SK-N-SH treated with all-trans-retinoic acid at 6 μM for 48 hours (cell line): ENCODE results near the gene ZNF345.

Experiments
- ATAC-seq: fragments of 200-7000 bp; cut with Tn5 transposase; 3 replicates; pipeline ENCODE4 v1.9.1; 2020; ENCODE audit warnings: mild to moderate bottlenecking, moderate library complexity
- ARNTL ChIP-seq: fragments of 450-650 bp; formaldehyde crosslinking; IDR thresholded peaks from 2 replicates; pipeline ENCODE4 v1.5.0; 2020; ENCODE audit warnings: low read depth, mild to moderate bottlenecking, moderate library complexity, borderline replicate concordance
- BACH2 ChIP-seq: fragments of 250-450 bp; sonication (Bioruptor Pico); IDR thresholded peaks from 2 replicates; pipeline ENCODE4 v1.9.0; 2021; ENCODE audit warnings: mild to moderate bottlenecking, borderline replicate concordance
- CSDC2 ChIP-seq: fragments of 250-450 bp; sonication (Bioruptor Pico); IDR thresholded peaks from 2 replicates; pipeline ENCODE4 v1.5.0; 2020; ENCODE audit warnings: mild to moderate bottlenecking, moderate library complexity
- GLIS3 ChIP-seq: fragments of 250-450 bp; sonication (Bioruptor Pico); IDR thresholded peaks from 2 replicates; pipeline ENCODE4 v1.5.0; 2020; ENCODE audit warnings: mild to moderate bottlenecking, moderate library complexity
- ISL1 ChIP-seq: fragments of 250-450 bp; sonication (Bioruptor Pico); IDR thresholded peaks from 2 replicates; pipeline ENCODE4 v2.1.2; 2022; ENCODE audit warnings: mild to moderate bottlenecking, moderate library complexity
- OSR1 ChIP-seq: fragments of 250-450 bp; sonication (Bioruptor Pico); IDR thresholded peaks from 2 replicates; pipeline ENCODE4 v1.8.0; 2022; ENCODE audit warnings: moderate library complexity, mild to moderate bottlenecking, inconsistent platforms
- PPARA ChIP-seq: fragments of 250-450 bp; sonication (Bioruptor Pico); IDR thresholded peaks from 2 replicates; pipeline ENCODE4 v1.5.0; 2020; ENCODE audit warnings: mild to moderate bottlenecking, borderline replicate concordance
- RARB ChIP-seq: fragments of 250-450 bp; sonication (Bioruptor Pico); IDR thresholded peaks from 2 replicates; pipeline ENCODE4 v1.8.0; 2021; ENCODE audit warnings: mild to moderate bottlenecking, moderate library complexity
- SNAI2 ChIP-seq: fragments of 250-450 bp; sonication (Bioruptor Pico); IDR thresholded peaks from 2 replicates; pipeline ENCODE4 v1.5.0; 2020; ENCODE audit warnings: mild to moderate bottlenecking, moderate library complexity
- TCF4 ChIP-seq: fragments of 250-450 bp; sonication (Bioruptor Pico); IDR thresholded peaks from 2 replicates; pipeline ENCODE4 v1.8.0; 2021; ENCODE audit warnings: mild to moderate bottlenecking, moderate library complexity, borderline replicate concordance
- ZC3H10 ChIP-seq: fragments of 250-450 bp; sonication (Bioruptor Pico); IDR thresholded peaks from 2 replicates; pipeline ENCODE4 v1.5.1; 2021; ENCODE audit warnings: mild to moderate bottlenecking, moderate library complexity
- ZNF565 ChIP-seq: fragments of 450-650 bp; formaldehyde crosslinking; conservative IDR thresholded peaks from 2 replicates; pipeline ENCODE4 v1.5.0; 2020; ENCODE audit warnings: low read depth, mild to moderate bottlenecking, moderate library complexity
- ZNF70 ChIP-seq: fragments of 450-650 bp; formaldehyde crosslinking; IDR thresholded peaks from 2 replicates; pipeline ENCODE4 v1.5.0; 2020; ENCODE audit warnings: mild to moderate bottlenecking, moderate library complexity
- ZNF8 ChIP-seq: fragments of 450-650 bp; formaldehyde crosslinking; IDR thresholded peaks from 2 replicates; pipeline ENCODE4 v1.5.0; 2020; ENCODE audit warnings: mild to moderate bottlenecking, moderate library complexity
- TF ChIP-seq, protein P1 (sequence below): fragments of 250-450 bp; sonication (Bioruptor Pico); IDR thresholded peaks from 2 replicates; pipeline ENCODE4 v1.5.0; 2020; ENCODE audit warnings: mild to moderate bottlenecking, moderate library complexity
- TF ChIP-seq, protein P2 (sequence below): fragments of 250-450 bp; sonication (Bioruptor Pico); IDR thresholded peaks from 2 replicates; pipeline ENCODE4 v1.5.1; 2021; ENCODE audit warnings: mild to moderate bottlenecking, moderate library complexity
- TF ChIP-seq, protein P3 (sequence below): fragments of 250-450 bp; sonication (Bioruptor Pico); IDR thresholded peaks from 2 replicates; pipeline ENCODE4 v1.5.1; 2020; ENCODE audit warnings: low read depth, mild to moderate bottlenecking, moderate library complexity
- TF ChIP-seq, protein P4 (sequence below): fragments of 250-450 bp; sonication (Bioruptor Pico); IDR thresholded peaks from 2 replicates; pipeline ENCODE4 v1.8.0; 2021; ENCODE audit warnings: low read depth, mild to moderate bottlenecking, moderate library complexity, borderline replicate concordance
- TF ChIP-seq, protein P5 (sequence below): fragments of 250-450 bp; sonication (Bioruptor Pico); IDR thresholded peaks from 2 replicates; pipeline ENCODE4 v1.8.0; 2020; ENCODE audit warnings: mild to moderate bottlenecking, moderate library complexity, borderline replicate concordance

Gene ZNF345

DNA sequence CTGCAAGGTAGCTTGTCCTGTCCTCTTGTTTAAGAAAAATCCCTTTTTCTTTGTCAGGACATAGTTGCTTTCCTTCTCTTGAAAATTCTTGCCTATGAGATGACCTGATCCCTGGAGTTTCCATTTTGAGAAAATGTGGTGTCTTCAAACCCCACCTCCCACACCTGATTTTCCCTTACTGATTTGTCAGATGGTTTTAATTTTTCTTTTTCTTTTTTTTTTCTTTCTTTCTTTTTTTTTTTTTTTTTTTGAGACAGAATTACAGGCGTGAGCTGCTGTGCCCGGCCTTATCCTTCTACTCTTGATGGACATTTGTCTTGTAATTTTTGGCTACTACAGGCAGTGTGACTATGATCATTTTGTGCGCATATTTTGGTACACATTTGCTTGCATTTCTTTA, 1.2 kb downstream of the ZNF345 start:
- no peak for ATAC-seq
- TF ChIP-seq, protein P1, sequence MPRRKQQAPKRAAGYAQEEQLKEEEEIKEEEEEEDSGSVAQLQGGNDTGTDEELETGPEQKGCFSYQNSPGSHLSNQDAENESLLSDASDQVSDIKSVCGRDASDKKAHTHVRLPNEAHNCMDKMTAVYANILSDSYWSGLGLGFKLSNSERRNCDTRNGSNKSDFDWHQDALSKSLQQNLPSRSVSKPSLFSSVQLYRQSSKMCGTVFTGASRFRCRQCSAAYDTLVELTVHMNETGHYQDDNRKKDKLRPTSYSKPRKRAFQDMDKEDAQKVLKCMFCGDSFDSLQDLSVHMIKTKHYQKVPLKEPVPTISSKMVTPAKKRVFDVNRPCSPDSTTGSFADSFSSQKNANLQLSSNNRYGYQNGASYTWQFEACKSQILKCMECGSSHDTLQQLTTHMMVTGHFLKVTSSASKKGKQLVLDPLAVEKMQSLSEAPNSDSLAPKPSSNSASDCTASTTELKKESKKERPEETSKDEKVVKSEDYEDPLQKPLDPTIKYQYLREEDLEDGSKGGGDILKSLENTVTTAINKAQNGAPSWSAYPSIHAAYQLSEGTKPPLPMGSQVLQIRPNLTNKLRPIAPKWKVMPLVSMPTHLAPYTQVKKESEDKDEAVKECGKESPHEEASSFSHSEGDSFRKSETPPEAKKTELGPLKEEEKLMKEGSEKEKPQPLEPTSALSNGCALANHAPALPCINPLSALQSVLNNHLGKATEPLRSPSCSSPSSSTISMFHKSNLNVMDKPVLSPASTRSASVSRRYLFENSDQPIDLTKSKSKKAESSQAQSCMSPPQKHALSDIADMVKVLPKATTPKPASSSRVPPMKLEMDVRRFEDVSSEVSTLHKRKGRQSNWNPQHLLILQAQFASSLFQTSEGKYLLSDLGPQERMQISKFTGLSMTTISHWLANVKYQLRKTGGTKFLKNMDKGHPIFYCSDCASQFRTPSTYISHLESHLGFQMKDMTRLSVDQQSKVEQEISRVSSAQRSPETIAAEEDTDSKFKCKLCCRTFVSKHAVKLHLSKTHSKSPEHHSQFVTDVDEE (CRISPR knock-in tag) = no peak
- TF ChIP-seq PPARA (CRISPR knock-in tag) = no peak
- no peak for TF ChIP-seq ARNTL (CRISPR knock-in tag)
- TF ChIP-seq ZNF565 (CRISPR knock-in tag) = no peak
- TF ChIP-seq, protein P2, sequence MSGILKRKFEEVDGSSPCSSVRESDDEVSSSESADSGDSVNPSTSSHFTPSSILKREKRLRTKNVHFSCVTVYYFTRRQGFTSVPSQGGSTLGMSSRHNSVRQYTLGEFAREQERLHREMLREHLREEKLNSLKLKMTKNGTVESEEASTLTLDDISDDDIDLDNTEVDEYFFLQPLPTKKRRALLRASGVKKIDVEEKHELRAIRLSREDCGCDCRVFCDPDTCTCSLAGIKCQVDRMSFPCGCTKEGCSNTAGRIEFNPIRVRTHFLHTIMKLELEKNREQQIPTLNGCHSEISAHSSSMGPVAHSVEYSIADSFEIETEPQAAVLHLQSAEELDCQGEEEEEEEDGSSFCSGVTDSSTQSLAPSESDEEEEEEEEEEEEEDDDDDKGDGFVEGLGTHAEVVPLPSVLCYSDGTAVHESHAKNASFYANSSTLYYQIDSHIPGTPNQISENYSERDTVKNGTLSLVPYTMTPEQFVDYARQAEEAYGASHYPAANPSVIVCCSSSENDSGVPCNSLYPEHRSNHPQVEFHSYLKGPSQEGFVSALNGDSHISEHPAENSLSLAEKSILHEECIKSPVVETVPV (CRISPR knock-in tag) = no peak
- TF ChIP-seq OSR1 = no peak
- TF ChIP-seq, protein P3, sequence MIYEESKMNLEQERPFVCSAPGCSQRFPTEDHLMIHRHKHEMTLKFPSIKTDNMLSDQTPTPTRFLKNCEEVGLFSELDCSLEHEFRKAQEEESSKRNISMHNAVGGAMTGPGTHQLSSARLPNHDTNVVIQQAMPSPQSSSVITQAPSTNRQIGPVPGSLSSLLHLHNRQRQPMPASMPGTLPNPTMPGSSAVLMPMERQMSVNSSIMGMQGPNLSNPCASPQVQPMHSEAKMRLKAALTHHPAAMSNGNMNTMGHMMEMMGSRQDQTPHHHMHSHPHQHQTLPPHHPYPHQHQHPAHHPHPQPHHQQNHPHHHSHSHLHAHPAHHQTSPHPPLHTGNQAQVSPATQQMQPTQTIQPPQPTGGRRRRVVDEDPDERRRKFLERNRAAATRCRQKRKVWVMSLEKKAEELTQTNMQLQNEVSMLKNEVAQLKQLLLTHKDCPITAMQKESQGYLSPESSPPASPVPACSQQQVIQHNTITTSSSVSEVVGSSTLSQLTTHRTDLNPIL (CRISPR knock-in tag) = no peak
- TF ChIP-seq TCF4 (CRISPR knock-in tag) = no peak
- no peak for TF ChIP-seq ZNF70 (CRISPR knock-in tag)
- TF ChIP-seq BACH2 (CRISPR knock-in tag) = no peak
- no peak for TF ChIP-seq CSDC2 (CRISPR knock-in tag)

DNA sequence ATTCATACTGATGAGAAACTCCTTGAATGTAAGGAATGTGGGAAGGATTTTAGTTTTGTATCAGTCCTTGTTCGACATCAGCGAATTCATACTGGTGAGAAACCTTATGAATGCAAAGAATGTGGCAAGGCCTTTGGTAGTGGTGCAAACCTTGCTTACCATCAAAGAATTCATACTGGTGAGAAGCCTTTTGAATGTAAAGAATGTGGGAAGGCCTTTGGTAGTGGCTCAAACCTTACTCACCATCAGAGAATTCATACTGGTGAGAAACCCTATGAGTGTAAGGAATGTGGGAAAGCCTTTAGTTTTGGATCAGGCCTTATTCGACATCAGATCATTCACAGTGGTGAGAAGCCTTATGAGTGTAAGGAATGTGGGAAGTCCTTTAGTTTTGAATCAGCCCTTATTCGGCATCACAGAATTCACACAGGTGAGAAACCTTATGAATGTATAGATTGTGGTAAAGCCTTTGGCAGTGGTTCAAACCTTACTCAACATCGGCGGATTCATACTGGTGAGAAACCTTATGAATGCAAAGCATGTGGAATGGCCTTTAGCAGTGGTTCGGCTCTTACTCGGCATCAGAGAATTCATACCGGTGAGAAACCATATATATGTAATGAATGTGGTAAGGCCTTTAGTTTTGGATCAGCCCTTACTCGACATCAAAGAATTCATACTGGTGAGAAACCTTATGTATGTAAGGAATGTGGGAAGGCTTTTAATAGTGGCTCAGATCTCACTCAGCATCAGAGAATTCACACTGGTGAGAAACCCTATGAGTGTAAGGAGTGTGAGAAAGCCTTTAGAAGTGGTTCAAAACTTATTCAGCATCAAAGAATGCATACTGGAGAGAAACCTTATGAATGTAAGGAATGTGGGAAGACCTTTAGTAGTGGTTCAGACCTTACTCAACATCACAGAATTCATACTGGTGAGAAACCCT, 26.6 kb downstream of the ZNF345 start:
- ATAC-seq = no peak
- no peak for TF ChIP-seq BACH2 (CRISPR knock-in tag)
- no peak for TF ChIP-seq ISL1 (CRISPR knock-in tag)
- TF ChIP-seq GLIS3 (CRISPR knock-in tag) = no peak
- TF ChIP-seq, protein P3 (CRISPR knock-in tag) = no peak
- TF ChIP-seq, protein P1 (CRISPR knock-in tag) = no peak
- no peak for TF ChIP-seq TCF4 (CRISPR knock-in tag)
- TF ChIP-seq, protein P4, sequence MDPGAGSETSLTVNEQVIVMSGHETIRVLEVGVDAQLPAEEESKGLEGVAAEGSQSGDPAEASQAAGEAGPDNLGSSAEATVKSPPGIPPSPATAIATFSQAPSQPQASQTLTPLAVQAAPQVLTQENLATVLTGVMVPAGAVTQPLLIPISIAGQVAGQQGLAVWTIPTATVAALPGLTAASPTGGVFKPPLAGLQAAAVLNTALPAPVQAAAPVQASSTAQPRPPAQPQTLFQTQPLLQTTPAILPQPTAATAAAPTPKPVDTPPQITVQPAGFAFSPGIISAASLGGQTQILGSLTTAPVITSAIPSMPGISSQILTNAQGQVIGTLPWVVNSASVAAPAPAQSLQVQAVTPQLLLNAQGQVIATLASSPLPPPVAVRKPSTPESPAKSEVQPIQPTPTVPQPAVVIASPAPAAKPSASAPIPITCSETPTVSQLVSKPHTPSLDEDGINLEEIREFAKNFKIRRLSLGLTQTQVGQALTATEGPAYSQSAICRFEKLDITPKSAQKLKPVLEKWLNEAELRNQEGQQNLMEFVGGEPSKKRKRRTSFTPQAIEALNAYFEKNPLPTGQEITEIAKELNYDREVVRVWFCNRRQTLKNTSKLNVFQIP (CRISPR knock-in tag) = no peak
- no peak for TF ChIP-seq SNAI2 (CRISPR knock-in tag)
- TF ChIP-seq PPARA (CRISPR knock-in tag) = no peak
- TF ChIP-seq ZNF70 (CRISPR knock-in tag) = no peak
- TF ChIP-seq, protein P2 (CRISPR knock-in tag) = no peak
- TF ChIP-seq ZNF8 (CRISPR knock-in tag) = no peak
- TF ChIP-seq ZNF565 (CRISPR knock-in tag) = no peak
- no peak for TF ChIP-seq ZC3H10 (CRISPR knock-in tag)
- no peak for TF ChIP-seq RARB (CRISPR knock-in tag)
- TF ChIP-seq, protein P5, sequence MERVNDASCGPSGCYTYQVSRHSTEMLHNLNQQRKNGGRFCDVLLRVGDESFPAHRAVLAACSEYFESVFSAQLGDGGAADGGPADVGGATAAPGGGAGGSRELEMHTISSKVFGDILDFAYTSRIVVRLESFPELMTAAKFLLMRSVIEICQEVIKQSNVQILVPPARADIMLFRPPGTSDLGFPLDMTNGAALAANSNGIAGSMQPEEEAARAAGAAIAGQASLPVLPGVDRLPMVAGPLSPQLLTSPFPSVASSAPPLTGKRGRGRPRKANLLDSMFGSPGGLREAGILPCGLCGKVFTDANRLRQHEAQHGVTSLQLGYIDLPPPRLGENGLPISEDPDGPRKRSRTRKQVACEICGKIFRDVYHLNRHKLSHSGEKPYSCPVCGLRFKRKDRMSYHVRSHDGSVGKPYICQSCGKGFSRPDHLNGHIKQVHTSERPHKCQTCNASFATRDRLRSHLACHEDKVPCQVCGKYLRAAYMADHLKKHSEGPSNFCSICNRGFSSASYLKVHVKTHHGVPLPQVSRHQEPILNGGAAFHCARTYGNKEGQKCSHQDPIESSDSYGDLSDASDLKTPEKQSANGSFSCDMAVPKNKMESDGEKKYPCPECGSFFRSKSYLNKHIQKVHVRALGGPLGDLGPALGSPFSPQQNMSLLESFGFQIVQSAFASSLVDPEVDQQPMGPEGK = no peak
